CD14-positive monocyte (primary cell): ENCODE data around the gene RSPH4A. TPM values are rescaled to one million over a fixed set of nuclear protein-coding genes. Genes with fewer than 3 reads are reported as not detected.

Experiments
- DNase-seq, 3 donors: peaks; one replicate each; pipeline ENCODE4 v3.0.0-alpha.2; 2011 to 2022
- H2AFZ ChIP-seq: 2 replicates; pipeline ENCODE4 v1.6.0; 2012; ENCODE audit warnings: mild to moderate bottlenecking, low read depth, low read length, inconsistent platforms; ENCODE audit not compliant: insufficient read depth, poor library complexity, severe bottlenecking
- H3K27ac ChIP-seq, 2 donors: 1 replicate in 1 of 2; 2 replicates in 1 of 2; pipeline ENCODE4 v1.5.1; 2012 to 2013; ENCODE audit warnings: low read length in 2 of 2, control low read depth in 1 of 2, inconsistent platforms in 1 of 2, low read depth in 1 of 2, mild to moderate bottlenecking in 1 of 2
- H3K27me3 ChIP-seq, 2 donors: one replicate each; pipeline versions ENCODE4 v1.6.0 to v1.6.1; 2011 to 2013; ENCODE audit warnings: low read length in 2 of 2; ENCODE audit not compliant: control insufficient read depth in 2 of 2, insufficient read depth in 2 of 2
- H3K36me3 ChIP-seq, 2 donors: replicated peaks in 1 of 2; 1 replicate in 1 of 2; 2 replicates in 1 of 2; pipeline versions ENCODE4 v1.5.1 to v1.6.1; 2012 to 2013; ENCODE audit warnings: low read length in 2 of 2, control low read depth in 1 of 2, inconsistent platforms in 1 of 2, mild to moderate bottlenecking in 1 of 2; ENCODE audit not compliant: insufficient read depth in 2 of 2, control insufficient read depth in 1 of 2
- H3K4me1 ChIP-seq, 2 donors: 1 replicate in 1 of 2; 2 replicates in 1 of 2; pipeline versions ENCODE4 v1.5.1 to v1.6.1; 2012 to 2013; ENCODE audit warnings: low read length in 2 of 2, control low read depth in 1 of 2, inconsistent platforms in 1 of 2, mild to moderate bottlenecking in 1 of 2, moderate library complexity in 1 of 2; ENCODE audit not compliant: insufficient read depth in 2 of 2, control insufficient read depth in 1 of 2
- H3K4me2 ChIP-seq: replicated peaks from 2 replicates; pipeline ENCODE3; 2012; ENCODE audit warnings: low read length, moderate library complexity, mild to moderate bottlenecking; ENCODE audit not compliant: poor library complexity, severe bottlenecking; ENCODE audit errors: extremely low read depth
- H3K4me3 ChIP-seq, 3 experiments: fragments of 200-600 bp in 1 of 3; sonication (generic) in 1 of 3; replicated peaks in 1 of 3; 1 replicate in 2 of 3; 2 replicates in 1 of 3; pipeline ENCODE4 v1.5.1; 2011 to 2013; ENCODE audit warnings: low read length in 3 of 3, mild to moderate bottlenecking in 3 of 3, control low read depth in 2 of 3, low read depth in 2 of 3, inconsistent platforms in 1 of 3, moderate library complexity in 1 of 3
- H3K79me2 ChIP-seq: 2 replicates; pipeline ENCODE4 v1.6.0; 2012; ENCODE audit warnings: mild to moderate bottlenecking, control low read depth, inconsistent platforms, low read length, moderate library complexity; ENCODE audit not compliant: insufficient read depth
- H3K9ac ChIP-seq: 2 replicates; pipeline ENCODE4 v1.6.0; 2017; ENCODE audit warnings: low read length, mild to moderate bottlenecking; ENCODE audit not compliant: insufficient read depth, poor library complexity, severe bottlenecking
- H3K9me3 ChIP-seq, 2 donors: replicated peaks in 1 of 2; 1 replicate in 1 of 2; 2 replicates in 1 of 2; pipeline versions ENCODE4 v1.5.1 to v1.6.1; 2012 to 2013; ENCODE audit warnings: low read length in 2 of 2, control low read depth in 1 of 2; ENCODE audit not compliant: control insufficient read depth in 1 of 2, insufficient read depth in 1 of 2
- H4K20me1 ChIP-seq: 2 replicates; pipeline ENCODE4 v1.6.0; 2012; ENCODE audit warnings: mild to moderate bottlenecking, low read length, control low read depth, moderate library complexity; ENCODE audit not compliant: insufficient read depth
- H3K27ac Mint-ChIP-seq, 7 donors: one replicate each; pipeline ENCODE4 v1.8.0; 2020; ENCODE audit warnings: mild to moderate bottlenecking in 7 of 7, mixed read lengths in 7 of 7, moderate library complexity in 6 of 7, inconsistent platforms in 2 of 7
- H3K27me3 Mint-ChIP-seq, 3 donors: one replicate each; pipeline ENCODE4 v1.8.0; 2021 to 2022; ENCODE audit warnings: low read depth in 3 of 3, mild to moderate bottlenecking in 3 of 3, mixed read lengths in 3 of 3, moderate library complexity in 3 of 3, inconsistent platforms in 1 of 3
- H3K36me3 Mint-ChIP-seq, 2 donors: one replicate each; pipeline ENCODE4 v1.8.0; 2020; ENCODE audit warnings: mixed read lengths in 2 of 2, inconsistent platforms in 1 of 2, mild to moderate bottlenecking in 1 of 2
- H3K4me1 Mint-ChIP-seq: one replicate; pipeline ENCODE4 v1.8.0; 2020; ENCODE audit warnings: mild to moderate bottlenecking, mixed read lengths
- H3K4me3 Mint-ChIP-seq, 2 donors: one replicate each; pipeline ENCODE4 v1.8.0; 2020; ENCODE audit warnings: mild to moderate bottlenecking in 2 of 2, mixed read lengths in 2 of 2, moderate library complexity in 1 of 2
- H3K9me3 Mint-ChIP-seq, 7 donors: one replicate each; pipeline ENCODE4 v1.8.0; 2020 to 2022; ENCODE audit warnings: mixed read lengths in 7 of 7, mild to moderate bottlenecking in 6 of 7, moderate library complexity in 6 of 7, inconsistent platforms in 2 of 7
- CTCF ChIP-seq: fragments of 200-600 bp; IDR thresholded peaks from one replicate; pipeline ENCODE4 v1.8.0; 2022; ENCODE audit warnings: antibody characterized with exemption, mild to moderate bottlenecking
- WGBS: methylation state at CpG from one replicate; pipeline ENCODE4 v1.1.5; 2013; ENCODE audit warnings: missing lambda C conversion rate; ENCODE audit not compliant: insufficient coverage; 5-methylcytosine and 5-hydroxymethylcytosine counted together
- intact Hi-C, 2 donors: fragments of 100-400 bp; cut with micrococcal nuclease; formaldehyde crosslinking; loops; one replicate each; pipeline versions ENCODE4 v1.15.0 to v1.15.1; 2023
- polyA plus RNA-seq, 3 donors: library from polyadenylated mRNA; depleted of rRNA in 1 of 3; unstranded in 2 of 3; stranded (reverse) in 1 of 3; fragments of 300-500 nt in 2 of 3; fragments of >200 nt in 1 of 3; fragmentation: Illumina TruSeq in 2 of 3; gene quantifications; 1 replicate in 2 of 3; 2 replicates in 1 of 3; pipeline ENCODE4 v1.2.3, GENCODE V29; 2012 to 2021

The RSPH4A gene
- polyA plus RNA-seq, 3 donors: 0.15 TPM; not detected in 2

- H3K36me3 ChIP-seq: no peaks in the 10 kb centered on the region
- no peak overlapping the region for H3K9ac ChIP-seq
- no peak overlapping the region for H2AFZ ChIP-seq
- no peak overlapping the region for H3K27ac ChIP-seq
- no peak overlapping the region for H3K4me2 ChIP-seq
- no peaks in the 10 kb centered on the region for H3K9me3 Mint-ChIP-seq
- H3K79me2 ChIP-seq: no peaks in the 10 kb centered on the region
- no peaks in the 10 kb centered on the region for H4K20me1 ChIP-seq
- H3K4me1 ChIP-seq: peaks cover 6 to 7% of the 10 kb centered on the region in 2 donors
- H3K36me3 Mint-ChIP-seq: no peaks in the 10 kb centered on the region
- 100% methylated on average over 1 of the region's 1 CpG for WGBS
- no peaks in the 10 kb centered on the region for H3K27me3 ChIP-seq
- peaks cover 0 to 5% (median 3%) of the 10 kb centered on the region in 3 donors for H3K27me3 Mint-ChIP-seq
- no peak overlapping the region for H3K4me3 Mint-ChIP-seq
- no peak for TF ChIP-seq CTCF
- peaks cover 8% of the 10 kb centered on the region for H3K4me1 Mint-ChIP-seq
- H3K9me3 ChIP-seq: no peaks in the 10 kb centered on the region
- no peak for DNase-seq
- no peak overlapping the region for H3K27ac Mint-ChIP-seq
- intact Hi-C loops: no loop called here
- H3K4me3 ChIP-seq: no peak overlapping the region
Measured at GRCh38 chr6:116676021-116676420, 59.7 kb downstream of the RSPH4A start.

DNA sequence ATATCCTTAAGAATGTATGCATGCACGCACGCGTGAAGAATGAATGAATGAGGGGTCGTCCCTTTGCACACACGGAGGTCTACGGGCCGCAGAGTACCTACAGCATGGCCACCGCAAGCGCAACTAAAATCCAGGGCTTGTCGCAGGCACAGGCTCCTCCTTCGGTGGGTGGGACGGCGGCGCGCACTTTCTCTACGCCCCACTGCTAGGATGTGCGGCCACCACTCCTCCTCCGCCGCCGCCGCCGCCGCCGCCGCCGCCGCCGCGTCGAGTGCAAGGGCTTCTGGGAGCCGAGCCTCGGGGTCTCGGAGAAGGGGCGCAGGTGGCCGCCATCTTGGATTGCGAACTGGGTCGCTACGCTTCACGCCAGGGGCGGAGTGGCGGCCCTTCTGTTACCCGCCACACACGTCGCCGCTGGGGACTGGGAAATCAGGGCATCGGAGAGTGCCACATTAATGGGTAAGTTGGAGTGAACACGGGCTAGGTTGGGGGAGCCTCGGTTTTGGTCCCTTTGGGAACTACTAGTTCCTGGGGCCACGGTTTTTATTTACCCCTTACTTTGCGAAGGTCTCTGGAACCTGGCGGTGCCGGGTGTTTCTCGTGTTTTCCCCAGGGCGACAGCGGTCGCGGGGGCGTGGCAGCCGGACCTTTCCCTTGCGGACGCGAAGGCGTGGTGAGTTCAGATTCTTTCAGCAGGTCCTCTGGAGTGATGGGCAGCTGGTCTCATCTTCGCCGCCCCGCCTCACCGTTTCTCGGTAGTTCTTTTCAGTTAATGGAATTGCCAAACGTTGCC is 64.8 kb downstream of the RSPH4A start, which contains the start of gene KPNA5:
KPNA5 (plus strand) TSS at position 332 of the 793 bp plus-strand sequence; CDS start at position 456, 124 bp downstream.
- Mint-ChIP-seq H3K9me3 (peaks cover 0 to 2% (median 0%) of the 10 kb centered on the region in 7 donors), H3K4me1 (peaks cover 25% of the 10 kb centered on the region), H3K4me3 (peak within 1 kb of the TSS; percentile 96 to 99), H3K36me3 (peaks cover 11% of the 10 kb centered on the region in 2 donors), H3K27me3 (peaks cover 0 to 4% (median 2%) of the 10 kb centered on the region in 3 donors), H3K27ac (peak within 1 kb of the TSS; percentile 89 to 96 (median 95))
- no peaks in the 10 kb centered on the region for H3K9me3 ChIP-seq
- WGBS: under 1% methylated on average over 68 of the region's 69 CpGs
- H4K20me1 ChIP-seq: no peaks in the 10 kb centered on the region
- H3K4me1 ChIP-seq: peaks cover 21 to 24% of the 10 kb centered on the region in 2 donors
- peak within 1 kb of the TSS; percentile 72 for H3K9ac ChIP-seq
- peak; percentile 63 to 66 (median 65) for DNase-seq
- H2AFZ ChIP-seq: peak within 1 kb of the TSS; percentile 95
- H3K27ac ChIP-seq: peak within 1 kb of the TSS; percentile 74 to 76
- intact Hi-C loops: loop anchor here in 1 of 2 donors (1.0 kb wide), 1 partner anchor 14 kb away; no protein-coding TSS in a partner anchor
- peaks cover 14% of the 10 kb centered on the region for H3K79me2 ChIP-seq
- no peaks in the 10 kb centered on the region for H3K27me3 ChIP-seq
- peak within 1 kb of the TSS; percentile 62 to 90 (median 65) for H3K4me3 ChIP-seq
- peak within 1 kb of the TSS; percentile 89 for H3K4me2 ChIP-seq
- H3K36me3 ChIP-seq: no peaks in the 10 kb centered on the region
- TF ChIP-seq CTCF: no peak
